ENCODE measurements around the gene KLK3. TPM values are rescaled to one million over a fixed set of nuclear protein-coding genes. Genes with fewer than 3 reads are reported as not detected.

KLK3 gene
- total and polyA plus RNA-seq, 2 experiments from 2014 or later, result not detected

DNA sequence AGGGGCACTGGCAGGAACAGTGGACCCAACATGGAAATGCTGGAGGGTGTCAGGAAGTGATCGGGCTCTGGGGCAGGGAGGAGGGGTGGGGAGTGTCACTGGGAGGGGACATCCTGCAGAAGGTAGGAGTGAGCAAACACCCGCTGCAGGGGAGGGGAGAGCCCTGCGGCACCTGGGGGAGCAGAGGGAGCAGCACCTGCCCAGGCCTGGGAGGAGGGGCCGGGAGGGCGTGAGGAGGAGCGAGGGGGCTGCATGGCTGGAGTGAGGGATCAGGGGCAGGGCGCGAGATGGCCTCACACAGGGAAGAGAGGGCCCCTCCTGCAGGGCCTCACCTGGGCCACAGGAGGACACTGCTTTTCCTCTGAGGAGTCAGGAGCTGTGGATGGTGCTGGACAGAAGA, 22.6 kb downstream of the KLK3 start:
- Histone ChIP-seq H3K36me3 (no peaks in the 10 kb centered on the region), H3K4me3 (no peak overlapping the region), H3K27me3 (peaks cover 39% of the 10 kb centered on the region), H3K27ac (no peak overlapping the region), H3K4me1 (ENCODE audit: low read depth) (no peaks in the 10 kb centered on the region), H3K9me3 (ENCODE audit: low read depth) (no peaks in the 10 kb centered on the region)
- no peak for DNase-seq (ENCODE audit: low read depth in 1 of 2, low spot score in 1 of 2)
- TF ChIP-seq, protein P1, sequence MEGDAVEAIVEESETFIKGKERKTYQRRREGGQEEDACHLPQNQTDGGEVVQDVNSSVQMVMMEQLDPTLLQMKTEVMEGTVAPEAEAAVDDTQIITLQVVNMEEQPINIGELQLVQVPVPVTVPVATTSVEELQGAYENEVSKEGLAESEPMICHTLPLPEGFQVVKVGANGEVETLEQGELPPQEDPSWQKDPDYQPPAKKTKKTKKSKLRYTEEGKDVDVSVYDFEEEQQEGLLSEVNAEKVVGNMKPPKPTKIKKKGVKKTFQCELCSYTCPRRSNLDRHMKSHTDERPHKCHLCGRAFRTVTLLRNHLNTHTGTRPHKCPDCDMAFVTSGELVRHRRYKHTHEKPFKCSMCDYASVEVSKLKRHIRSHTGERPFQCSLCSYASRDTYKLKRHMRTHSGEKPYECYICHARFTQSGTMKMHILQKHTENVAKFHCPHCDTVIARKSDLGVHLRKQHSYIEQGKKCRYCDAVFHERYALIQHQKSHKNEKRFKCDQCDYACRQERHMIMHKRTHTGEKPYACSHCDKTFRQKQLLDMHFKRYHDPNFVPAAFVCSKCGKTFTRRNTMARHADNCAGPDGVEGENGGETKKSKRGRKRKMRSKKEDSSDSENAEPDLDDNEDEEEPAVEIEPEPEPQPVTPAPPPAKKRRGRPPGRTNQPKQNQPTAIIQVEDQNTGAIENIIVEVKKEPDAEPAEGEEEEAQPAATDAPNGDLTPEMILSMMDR (IDR thresholded peaks at IDR 0.05; ENCODE audit: low read depth, low read length), result no peak

DNA sequence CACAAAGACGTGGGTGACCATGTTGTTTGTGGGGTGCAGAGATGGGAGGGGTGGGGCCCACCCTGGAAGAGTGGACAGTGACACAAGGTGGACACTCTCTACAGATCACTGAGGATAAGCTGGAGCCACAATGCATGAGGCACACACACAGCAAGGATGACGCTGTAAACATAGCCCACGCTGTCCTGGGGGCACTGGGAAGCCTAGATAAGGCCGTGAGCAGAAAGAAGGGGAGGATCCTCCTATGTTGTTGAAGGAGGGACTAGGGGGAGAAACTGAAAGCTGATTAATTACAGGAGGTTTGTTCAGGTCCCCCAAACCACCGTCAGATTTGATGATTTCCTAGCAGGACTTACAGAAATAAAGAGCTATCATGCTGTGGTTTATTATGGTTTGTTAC, 24.1 kb downstream of the KLK3 start:
- H3K27me3 ChIP-seq, result peaks cover 34% of the 10 kb centered on the region
- DNase-seq (ENCODE audit: low read depth in 1 of 2, low spot score in 1 of 2), result no peak

DNA sequence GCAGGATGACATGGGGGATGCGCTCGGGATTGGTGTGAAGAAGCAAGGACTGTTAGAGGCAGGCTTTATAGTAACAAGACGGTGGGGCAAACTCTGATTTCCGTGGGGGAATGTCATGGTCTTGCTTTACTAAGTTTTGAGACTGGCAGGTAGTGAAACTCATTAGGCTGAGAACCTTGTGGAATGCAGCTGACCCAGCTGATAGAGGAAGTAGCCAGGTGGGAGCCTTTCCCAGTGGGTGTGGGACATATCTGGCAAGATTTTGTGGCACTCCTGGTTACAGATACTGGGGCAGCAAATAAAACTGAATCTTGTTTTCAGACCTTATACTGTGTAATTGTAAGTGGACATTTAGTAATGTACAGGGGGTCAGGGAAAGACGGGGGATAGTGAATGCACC, 25.5 kb downstream of the KLK3 start:
- Histone ChIP-seq H3K36me3 (no peaks in the 10 kb centered on the region), H3K4me3 (no peak overlapping the region), H3K27me3 (peaks cover 33% of the 10 kb centered on the region), H3K4me1 (ENCODE audit: low read depth) (no peaks in the 10 kb centered on the region), H3K27ac (no peak overlapping the region), H3K9me3 (ENCODE audit: low read depth) (no peaks in the 10 kb centered on the region)
- TF ChIP-seq, protein P1 (IDR thresholded peaks at IDR 0.05; ENCODE audit: low read depth, low read length), result no peak
- no peak for DNase-seq (ENCODE audit: low read depth in 1 of 2, low spot score in 1 of 2)

More for the DNA sequence above, 24.1 kb downstream of the KLK3 start:
- Histone ChIP-seq H3K4me3 (no peak overlapping the region), H3K9me3 (ENCODE audit: low read depth) (no peaks in the 10 kb centered on the region), H3K4me1 (ENCODE audit: low read depth) (no peaks in the 10 kb centered on the region), H3K36me3 (no peaks in the 10 kb centered on the region), H3K27ac (no peak overlapping the region)
- TF ChIP-seq, protein P1 (IDR thresholded peaks at IDR 0.05; ENCODE audit: low read depth, low read length), result no peak

DNA sequence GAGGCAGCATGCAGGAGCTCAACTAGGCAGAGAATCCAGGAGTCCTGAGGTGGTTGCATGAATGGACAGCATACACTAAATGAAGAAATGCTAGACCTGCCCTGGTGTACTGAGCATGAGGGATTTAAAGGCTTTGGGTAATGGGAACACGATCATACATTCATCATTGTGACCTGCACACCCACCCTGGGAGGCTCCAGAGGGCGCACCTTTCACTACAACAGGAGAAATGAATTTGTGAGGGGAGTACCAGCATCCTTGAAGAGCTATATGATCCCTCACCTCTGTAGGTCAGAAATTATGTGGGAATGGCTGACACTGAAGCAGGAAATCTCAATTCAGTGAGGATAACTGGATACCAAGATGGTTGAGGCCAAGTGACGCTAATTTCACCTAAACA, 27.5 kb downstream of the KLK3 start:
- Histone ChIP-seq H3K27ac (no peak overlapping the region), H3K4me1 (ENCODE audit: low read depth) (no peaks in the 10 kb centered on the region), H3K4me3 (no peak overlapping the region), H3K9me3 (ENCODE audit: low read depth) (no peaks in the 10 kb centered on the region), H3K27me3 (peaks cover 22% of the 10 kb centered on the region), H3K36me3 (no peaks in the 10 kb centered on the region)
- DNase-seq (ENCODE audit: low read depth in 1 of 2, low spot score in 1 of 2), result no peak
- TF ChIP-seq, protein P1 (IDR thresholded peaks at IDR 0.05; ENCODE audit: low read depth, low read length), result no peak

DNA sequence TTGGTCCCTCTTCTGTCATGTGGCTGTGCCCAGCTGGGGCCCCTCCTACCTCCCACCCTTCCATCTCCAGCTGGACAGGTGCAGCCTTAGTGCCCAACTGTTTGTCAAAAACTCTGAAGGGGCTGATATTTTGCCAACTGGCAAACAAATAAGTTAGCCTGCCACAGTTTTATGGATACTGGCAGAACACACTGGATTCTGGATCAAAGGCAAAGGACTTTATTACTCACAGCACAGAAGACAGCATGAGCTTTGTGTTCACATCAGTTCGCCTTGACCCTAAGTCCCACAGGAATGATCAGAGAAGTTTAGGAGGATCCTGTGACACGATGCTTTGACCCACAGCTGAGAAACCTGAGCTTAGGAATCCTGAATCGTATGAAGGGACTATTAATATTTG, 34.9 kb downstream of the KLK3 start:
- H3K4me3 ChIP-seq, result no peak overlapping the region
- no peak for DNase-seq (ENCODE audit: low read depth in 1 of 2, low spot score in 1 of 2)
- H3K27me3 ChIP-seq, result peaks cover 10% of the 10 kb centered on the region
- H3K4me1 ChIP-seq (ENCODE audit: low read depth), result no peaks in the 10 kb centered on the region
- no peaks in the 10 kb centered on the region for H3K36me3 ChIP-seq
- H3K9me3 ChIP-seq (ENCODE audit: low read depth), result no peaks in the 10 kb centered on the region
- H3K27ac ChIP-seq, result no peak overlapping the region
- TF ChIP-seq, protein P1 (IDR thresholded peaks at IDR 0.05; ENCODE audit: low read depth, low read length), result no peak

Data from cardiac muscle cell (in vitro differentiated cells and primary cell).